ENCODE results near the gene C1QTNF6.

DNA sequence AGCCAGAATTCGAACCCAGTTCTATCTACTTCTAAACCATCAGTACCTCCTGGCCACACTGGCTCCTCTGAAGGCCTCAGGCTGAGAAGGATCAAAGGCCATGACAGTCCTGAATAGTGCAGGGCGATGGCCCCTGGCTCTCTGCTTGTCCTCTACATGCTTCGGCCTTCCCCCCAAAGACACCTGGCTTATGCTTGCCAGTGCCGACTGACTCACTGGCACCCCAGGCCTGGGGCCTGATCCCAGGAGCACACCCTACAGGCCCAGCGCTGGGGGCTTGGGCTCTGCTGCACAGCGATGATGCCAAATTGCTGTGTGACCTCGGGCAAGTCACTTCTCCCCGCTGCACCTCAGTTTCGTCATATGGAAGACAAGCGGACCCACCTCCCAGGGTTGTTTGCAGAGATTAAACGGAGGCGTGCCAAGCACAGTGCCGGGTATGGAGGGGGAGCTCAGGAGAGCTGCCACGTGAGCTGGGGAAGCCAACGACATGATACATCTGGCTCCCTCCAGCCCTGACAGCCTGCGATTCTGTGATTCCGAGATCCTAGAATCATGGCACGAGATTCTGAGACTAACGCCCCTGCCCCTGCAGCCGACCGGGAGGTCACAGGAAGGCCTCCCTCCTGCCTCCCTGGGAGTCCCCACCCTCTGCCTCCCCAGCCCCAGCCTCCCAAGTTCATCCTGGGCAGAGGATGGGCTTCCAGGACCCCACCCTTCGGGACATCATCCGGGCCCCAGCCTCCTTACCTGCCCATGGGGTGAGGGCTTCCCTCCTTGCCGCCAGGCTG, 23.2 kb upstream of the C1QTNF6 start:
- no peak for TF ChIP-seq EP300 (conservative IDR thresholded peaks at IDR 0.05; ENCODE audit: poor library complexity, severe bottlenecking)
- TF ChIP-seq, protein P1, sequence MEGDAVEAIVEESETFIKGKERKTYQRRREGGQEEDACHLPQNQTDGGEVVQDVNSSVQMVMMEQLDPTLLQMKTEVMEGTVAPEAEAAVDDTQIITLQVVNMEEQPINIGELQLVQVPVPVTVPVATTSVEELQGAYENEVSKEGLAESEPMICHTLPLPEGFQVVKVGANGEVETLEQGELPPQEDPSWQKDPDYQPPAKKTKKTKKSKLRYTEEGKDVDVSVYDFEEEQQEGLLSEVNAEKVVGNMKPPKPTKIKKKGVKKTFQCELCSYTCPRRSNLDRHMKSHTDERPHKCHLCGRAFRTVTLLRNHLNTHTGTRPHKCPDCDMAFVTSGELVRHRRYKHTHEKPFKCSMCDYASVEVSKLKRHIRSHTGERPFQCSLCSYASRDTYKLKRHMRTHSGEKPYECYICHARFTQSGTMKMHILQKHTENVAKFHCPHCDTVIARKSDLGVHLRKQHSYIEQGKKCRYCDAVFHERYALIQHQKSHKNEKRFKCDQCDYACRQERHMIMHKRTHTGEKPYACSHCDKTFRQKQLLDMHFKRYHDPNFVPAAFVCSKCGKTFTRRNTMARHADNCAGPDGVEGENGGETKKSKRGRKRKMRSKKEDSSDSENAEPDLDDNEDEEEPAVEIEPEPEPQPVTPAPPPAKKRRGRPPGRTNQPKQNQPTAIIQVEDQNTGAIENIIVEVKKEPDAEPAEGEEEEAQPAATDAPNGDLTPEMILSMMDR (IDR thresholded peaks at IDR 0.05; ENCODE audit: poor library complexity, severe bottlenecking) = no peak
- no peak for TF ChIP-seq TAF1 (IDR thresholded peaks at IDR 0.05; ENCODE audit: low read depth)
- no peak for TF ChIP-seq POLR2AphosphoS5 (IDR thresholded peaks at IDR 0.05)

Data from neural cell (in vitro differentiated cells).